Inferior parietal cortex (tissue), 1 donor: ENCODE results near the gene NPTX2.

Source experiments
- DNase-seq: peaks from one replicate; pipeline ENCODE4 v3.0.0-alpha.2; 2016; ENCODE audit errors: extremely low spot score

NPTX2 gene

DNA sequence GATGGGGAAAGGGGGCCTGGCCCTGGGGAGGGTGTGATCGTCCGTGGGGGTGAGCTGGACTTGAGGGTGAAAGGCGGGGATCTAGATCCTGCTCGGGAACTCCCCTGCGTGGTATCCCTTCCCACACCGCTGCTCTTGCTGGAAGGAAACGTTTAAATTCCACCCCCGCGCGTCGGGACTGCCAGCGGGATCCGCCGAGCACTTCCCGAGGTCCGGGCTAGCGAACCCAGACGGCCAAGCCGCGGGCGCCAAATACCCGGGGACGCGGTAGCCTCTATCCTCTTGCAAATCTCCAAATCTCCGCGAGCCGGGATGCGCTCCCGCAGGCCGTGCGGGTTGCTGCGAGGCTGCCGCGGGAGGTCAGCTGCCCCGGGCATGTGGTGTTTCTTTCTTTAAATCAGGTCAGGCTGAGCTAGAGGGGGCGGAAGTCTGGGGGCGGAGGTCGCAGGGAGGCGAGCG, 904 bp downstream of the NPTX2 start:
- no peak for DNase-seq

DNA sequence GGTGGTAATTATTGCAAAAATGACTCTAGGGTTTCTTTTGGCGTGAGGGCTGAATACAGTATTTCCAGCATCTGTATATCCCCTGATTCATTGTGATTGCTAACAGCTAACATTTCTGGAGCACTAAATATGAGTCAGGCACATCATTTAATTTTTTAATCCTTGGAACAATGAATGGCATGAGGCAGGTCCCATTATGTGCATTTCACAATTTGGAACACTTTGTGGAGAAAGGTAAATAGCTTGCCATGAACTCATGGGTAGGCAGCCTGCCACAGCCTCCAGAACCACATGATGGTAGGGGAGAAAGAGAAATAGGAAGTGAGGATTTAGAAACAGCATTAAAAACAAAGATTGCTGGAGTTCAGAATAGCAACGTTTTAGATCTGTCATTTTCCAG, 1.7 kb downstream of the NPTX2 start:
- DNase-seq = peak; percentile 9

DNA sequence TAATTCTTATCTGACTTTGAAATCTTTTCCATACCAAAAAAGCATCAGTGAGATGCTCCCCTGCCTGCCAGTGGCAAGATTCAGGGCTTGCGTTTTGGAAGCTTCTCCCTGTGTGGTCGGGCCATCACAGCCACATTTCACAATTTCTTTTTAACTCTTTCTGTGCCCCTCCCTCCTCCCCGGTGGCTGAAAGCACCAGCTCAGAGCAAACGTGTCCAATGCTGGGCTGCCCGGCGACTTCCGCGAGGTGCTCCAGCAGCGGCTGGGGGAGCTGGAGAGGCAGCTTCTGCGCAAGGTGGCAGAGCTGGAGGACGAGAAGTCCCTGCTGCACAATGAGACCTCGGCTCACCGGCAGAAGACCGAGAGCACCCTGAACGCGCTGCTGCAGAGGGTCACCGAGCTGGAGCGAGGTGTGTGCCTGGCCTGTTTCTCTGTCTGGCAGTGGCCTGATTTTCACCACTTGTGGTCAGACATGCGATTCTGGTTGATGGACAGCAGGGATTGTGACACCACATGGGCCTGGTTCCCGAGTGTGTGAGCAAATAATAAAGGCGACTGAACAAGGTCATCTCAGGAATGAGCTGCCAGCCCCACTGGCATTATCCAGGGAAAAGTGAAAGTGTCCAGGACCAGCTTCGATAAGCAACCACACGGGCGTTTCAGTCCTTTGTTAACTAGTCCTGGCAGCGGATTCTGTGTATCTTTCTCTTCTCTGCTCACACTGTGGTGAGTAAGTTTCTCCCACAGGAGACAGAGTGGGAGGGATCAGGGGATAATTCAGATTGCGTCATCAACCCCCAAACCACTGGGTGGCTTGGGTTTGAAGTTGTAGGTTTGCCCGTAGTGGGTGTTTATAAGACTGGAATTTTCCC, 2.6 kb downstream of the NPTX2 start:
- peak; percentile 59 for DNase-seq

DNA sequence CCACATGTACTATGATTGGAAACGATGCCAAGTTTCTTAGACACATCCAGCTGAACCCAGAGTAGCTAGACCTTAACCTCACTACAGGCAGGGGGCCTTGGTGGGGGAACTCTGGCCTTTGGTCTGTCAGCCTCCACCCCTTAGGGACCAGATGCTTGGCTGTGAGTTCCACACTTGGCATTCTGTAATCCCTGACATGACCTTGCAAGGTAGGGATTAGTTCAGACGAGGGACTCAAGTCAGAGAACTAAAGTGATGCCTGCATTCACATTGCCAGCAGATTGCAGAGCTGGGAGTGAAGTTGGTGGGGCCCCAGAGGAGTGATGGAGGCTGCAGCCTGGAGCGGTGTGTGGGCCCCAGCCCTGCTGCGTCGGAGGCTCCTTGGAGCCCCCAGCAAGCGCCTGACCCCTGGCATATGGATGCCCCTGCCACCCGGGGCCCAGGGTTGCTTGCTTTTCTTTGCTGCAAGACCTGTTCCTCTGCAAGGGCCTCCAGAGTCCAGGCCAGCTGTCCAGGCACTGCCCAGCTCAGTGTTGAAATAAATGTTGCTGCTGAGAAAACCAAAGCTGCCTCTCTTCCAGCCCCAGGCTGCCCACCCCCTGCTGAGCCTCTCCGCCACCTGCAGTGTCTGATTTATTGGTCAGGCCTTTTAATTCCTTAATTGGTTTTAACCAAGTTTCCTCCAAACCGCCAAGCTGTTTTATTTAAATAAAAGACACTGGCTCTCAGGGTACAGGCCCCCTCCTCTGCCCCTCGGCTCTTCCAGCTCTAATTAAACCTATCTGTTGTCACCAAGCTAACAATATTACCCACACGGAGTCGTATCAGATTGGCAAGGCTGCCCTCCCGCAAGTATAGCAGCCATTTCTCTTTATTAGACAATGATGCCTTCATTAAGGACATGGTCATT, 4.7 kb downstream of the NPTX2 start:
- no peak for DNase-seq

DNA sequence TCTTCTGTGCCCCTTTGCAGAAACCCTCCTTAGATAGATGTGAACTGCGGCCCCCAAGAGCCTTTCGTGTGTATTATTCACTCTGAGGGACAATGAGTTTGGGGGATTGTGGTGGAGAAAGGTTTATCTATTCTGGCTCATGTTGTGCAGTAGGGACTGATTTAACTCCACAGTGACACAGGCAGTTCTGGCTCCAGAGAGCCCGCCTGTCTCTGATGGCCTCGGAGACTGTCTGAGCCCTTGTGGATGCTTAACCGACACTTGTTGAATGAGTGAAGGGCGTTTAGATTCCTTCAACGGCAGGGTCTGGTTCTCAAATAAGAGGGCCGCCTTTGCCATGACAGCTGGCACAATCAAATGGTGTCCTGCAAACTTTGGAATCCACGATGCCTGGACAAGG, 5.8 kb downstream of the NPTX2 start:
- no peak for DNase-seq

DNA sequence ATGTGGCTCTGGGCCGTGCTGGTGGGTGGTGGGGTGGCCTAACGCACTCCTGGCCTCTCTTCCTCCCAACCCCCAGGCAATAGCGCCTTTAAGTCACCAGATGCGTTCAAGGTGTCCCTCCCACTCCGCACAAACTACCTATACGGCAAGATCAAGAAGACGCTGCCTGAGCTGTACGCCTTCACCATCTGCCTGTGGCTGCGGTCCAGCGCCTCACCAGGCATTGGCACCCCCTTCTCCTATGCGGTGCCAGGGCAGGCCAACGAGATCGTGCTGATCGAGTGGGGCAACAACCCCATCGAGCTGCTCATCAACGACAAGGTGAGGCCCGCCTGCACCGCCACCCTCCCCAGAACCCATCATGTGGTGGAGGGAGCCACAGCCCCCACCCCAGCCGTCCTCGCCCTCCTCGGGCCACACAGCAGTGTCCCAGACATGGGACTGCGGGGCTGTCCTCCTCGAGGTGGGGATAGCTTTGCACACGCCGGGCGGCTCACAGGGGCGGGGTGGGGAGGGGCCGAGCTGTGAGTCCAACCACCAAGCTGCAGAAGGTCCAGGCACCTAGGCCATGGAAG, 7.8 kb downstream of the NPTX2 start:
- DNase-seq = no peak

DNA sequence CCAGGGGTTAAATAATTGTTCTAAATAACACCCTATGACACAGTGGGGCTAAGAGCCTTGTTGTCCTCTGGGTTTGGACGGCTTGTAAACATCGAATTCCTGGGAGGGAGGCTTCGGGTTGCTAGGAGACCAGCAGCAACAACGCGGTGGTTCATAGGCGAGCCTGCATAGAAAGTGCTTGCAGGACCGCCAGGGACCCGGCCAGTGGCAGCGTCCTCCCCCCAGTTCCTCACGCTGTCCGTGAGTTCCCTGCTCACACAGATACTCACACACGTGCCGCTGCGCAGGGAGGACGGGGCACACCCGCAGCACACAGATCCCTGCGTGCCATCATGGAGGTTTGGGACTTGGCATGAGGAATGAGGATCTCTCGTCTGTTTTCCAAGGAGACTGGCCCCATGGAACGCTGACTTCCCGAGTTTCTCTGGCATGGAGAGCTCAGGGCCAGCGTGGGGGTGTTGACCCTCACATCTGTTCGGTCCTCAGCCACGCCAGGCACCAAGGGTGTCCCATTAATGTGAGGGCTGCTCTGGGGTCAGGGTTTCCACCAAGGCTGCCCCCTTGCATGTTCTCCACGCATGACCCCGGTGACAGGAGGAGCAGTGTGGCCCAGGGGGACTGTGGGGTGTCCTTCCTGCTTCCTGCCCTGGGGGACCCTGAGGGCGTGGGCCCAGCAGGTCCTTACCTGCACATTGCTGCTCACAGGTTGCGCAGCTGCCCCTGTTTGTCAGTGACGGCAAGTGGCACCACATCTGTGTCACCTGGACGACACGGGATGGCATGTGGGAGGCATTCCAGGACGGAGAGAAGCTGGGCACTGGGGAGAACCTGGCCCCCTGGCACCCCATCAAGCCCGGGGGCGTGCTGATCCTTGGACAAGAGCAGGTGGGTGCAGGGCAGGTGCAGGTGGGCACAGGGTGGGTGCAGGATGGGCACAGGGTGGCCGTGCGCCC, 9.7 kb downstream of the NPTX2 start:
- no peak for DNase-seq

DNA sequence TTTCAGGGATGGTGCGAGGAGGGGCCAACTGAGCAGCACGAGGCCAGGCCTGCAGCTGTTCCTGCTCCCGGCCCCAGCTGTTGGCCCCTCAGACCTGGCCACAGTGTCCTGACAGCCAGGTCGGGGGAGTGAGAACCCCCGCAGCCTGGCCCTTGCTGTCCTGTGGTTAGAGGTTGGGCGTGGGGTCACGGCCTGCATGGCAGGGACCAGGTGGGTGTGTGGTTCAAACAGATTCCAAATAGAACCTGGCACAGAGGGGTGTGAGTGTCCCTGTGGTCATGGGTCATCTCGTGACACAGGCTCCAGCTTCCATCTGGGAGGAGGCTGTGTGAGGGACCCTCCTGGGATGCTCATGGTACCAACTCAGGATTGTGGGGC, 10.3 kb downstream of the NPTX2 start:
- no peak for DNase-seq

DNA sequence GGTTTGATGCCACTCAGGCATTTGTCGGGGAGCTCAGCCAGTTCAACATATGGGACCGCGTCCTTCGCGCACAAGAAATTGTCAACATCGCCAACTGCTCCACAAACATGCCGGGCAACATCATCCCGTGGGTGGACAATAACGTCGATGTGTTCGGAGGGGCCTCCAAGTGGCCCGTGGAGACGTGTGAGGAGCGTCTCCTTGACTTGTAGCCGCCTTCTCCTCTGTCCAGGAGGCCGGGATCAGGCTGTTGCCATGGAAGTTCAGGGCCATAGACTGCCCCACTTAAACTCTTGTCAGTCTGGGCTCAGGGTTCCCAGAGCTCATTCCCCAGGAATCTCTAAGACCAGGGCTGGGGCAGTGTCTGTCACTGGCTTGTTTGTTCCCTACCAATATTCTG, 11.3 kb downstream of the NPTX2 start:
- no peak for DNase-seq

DNA sequence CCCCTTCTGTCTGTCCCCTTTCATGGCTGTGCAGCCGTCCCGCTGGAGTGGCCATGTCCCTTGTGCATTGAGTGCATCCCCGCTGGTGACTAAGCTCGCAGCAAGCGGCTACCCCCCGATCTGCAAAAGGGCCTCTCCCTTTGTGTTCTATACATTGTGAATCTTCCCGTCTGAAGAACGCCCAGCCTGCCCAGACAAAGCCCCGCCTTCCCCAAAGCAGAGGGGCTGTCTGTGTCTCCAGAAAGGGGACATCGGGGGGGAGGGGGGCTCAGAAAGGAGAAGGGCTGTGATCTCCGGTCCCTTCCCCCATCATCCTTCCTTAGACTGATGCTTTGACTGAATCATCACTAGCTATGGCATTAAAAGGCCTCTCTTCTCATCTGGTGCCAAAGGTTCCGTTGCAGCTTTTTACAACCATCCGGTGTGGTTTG, 11.9 kb downstream of the NPTX2 start:
- no peak for DNase-seq

DNA sequence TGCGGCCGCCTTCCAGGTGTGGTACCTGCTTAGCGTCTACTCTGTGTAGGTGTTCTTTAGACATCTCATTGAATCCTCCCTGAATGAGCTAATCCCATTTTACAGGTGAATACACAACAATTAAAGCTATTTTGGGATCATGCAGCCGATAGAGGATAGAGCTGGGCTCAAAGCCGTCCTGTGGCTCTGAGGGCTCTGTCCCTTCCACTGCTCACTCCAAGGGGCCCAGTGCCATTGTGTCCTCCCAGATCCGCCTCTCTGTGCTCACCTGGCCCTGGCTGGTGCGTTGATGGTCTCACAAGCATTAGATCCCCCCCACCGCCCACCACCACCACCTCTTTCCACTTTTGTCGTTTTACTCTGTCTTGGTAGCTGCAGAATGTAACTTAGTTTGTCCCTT, 13.1 kb downstream of the NPTX2 start:
- DNase-seq = no peak

DNA sequence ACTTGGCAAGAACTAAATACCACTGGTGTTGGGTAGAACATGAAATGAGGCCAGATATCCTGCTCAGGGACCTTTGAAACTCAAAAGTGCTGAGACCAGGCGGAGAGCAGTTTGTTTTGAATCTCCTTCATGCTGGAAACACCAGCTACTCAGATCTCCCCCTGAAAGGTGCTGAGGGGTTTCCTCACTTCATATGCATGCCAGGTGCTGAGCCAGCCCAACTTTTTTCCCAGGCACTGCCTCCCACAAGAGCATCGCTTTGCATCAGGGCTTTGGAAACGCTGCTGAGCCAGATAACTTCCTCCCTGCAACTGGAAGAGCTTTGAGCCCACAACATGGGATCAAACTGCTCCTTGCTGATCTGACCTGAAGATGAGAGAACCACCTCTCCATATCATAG, 13.7 kb downstream of the NPTX2 start:
- no peak for DNase-seq

DNA sequence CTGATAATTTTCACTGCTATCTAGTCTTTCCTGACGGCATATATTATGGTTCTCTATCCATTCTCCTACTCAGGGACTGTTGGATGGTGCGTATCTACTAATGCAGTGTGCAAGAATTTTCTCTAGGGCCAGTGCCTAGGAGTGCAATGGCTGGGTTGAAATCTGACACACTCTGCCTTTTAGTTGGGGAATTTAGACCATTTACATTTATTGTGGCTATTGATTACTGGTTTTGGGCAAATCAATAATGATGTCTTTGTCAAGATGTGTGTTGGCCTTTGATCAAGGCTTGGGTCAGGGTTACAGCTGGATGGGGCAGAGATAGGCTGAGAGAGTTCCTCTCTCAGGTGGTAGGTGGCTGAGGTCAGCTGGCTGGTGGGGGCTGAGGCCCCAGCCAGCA, 21.8 kb downstream of the NPTX2 start:
- no peak for DNase-seq

DNA sequence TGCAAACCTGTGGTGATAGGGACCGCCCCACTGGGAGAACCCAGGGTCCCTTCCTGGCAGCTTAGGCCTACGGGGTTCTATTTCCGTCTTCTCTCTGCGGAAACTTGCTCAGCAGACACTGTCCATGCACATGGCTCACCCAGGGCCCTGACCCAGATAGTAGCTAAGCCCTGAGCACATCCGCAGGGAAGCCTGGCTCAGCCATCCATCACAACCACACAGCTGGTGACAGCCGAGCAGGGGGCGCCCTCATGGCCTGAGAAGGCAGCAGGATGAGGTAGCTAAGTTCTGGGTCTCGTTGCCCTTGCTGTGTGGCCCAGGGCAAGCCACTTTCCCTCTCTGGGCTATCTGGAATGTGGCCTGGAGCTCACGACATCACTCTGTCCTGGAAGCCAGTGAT, 23.3 kb downstream of the NPTX2 start:
- DNase-seq = no peak

DNA sequence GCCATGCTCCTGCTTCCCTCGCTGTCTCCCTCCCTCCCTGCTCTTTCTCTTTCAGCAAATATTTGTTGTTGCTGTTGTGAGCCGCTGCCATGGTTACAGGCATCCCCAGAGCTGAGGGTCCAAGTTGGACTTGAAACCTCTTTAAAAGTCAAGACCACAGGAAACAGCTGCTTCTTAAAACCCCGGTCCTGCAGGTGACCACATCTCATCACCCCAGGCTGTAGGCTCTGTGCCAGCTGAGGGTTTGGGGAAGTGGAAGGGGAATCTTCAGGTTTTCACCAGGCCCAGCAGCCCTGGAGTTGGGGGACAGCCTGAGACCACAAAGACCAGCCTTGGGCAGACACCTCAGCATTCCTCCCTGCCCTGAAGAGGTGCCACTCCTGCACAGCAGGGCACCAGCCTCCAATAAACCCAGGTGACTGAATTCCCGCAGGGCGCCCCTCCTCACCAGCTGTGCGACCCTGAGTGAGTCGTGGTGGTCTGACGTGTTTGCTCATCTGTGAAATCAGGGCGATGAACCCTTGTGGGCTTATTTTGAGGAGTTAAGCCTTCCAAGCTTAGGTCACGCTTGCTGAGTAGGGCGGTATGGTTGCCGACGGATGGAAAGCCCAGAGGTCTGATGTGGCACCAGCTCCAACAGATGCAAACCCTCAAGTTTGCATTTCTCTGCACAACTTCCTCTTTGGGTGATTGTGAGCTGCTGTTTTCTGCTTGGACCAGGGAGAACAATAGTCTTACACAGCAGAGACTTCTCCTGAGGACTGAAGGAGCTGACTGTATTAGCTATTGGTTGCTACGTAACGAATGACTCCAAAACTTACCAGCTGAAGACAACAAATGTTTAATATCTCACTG, 24.8 kb downstream of the NPTX2 start:
- no peak for DNase-seq

DNA sequence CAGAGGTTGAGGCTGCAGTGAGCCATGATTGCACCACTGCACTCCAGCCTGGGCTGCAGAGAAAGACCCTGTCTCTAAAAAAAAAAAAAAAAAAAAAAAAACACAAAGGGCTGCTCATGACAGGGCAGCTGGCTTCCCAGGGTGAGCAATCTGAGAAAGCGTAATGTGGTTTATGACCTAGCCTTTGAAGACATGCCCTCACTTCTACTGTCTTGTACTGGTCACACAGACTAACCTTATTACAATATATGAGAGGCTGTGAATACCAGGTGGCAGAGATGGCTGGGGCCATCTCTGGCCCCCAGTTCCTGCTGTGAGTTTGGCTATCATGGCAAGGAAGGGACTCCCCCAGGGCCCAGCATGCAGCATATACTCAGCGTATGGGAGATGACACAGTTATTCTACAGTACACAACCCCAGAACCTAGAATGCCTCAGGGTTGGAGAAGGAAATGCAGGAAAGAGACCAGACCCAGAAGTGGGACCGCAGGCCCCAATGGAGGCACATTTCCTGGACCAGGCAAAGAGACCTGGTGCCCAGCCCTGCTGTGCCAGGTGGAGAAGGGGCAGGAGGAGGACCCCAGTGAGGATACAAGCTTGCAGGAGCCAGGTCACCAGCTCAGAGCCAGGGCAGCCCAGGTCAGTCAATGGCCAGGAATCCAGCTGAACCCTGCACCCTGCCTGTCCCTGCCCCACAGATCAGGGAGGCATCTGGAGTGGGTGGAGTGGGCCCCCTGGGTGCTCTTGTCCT, 26.3 kb downstream of the NPTX2 start:
- no peak for DNase-seq

DNA sequence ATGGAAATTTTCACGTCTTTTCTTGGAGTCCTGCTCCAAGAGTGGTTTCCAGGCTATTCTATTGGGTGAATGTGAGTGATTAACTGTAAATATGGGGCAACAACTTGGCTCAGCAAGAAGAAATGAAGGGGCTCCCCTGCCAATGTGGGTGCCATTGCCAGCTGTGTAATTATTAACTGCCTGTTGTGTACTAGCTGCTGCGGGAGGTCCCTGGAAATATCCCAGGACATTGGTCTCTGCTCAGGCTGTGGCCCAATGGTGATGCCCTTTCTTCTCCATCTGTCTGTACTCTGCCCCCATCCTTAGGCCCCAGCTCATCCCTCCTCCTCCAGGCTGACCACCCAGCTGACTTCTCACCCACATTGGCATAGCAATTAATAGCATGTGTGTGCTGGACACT, 29.4 kb downstream of the NPTX2 start:
- DNase-seq = no peak

DNA sequence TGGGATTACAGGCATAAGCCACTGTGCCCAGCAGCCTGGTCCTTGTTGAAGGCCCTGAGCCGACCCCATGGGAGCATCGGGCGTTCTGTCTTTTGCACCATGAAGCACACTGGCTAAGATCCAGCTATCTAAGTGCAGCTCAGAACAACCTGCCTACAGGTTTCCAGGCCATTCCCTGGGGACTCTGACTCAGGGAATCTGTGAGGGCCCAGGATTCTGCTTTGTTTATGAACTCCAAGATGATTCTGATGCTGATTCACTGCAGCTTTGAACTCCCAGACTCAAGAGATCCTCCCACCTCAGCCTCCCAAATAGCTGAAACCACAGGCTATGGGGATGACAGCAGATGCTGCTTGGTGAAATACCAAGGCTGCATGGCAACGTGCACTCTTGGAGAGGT, 30.2 kb downstream of the NPTX2 start:
- no peak for DNase-seq

DNA sequence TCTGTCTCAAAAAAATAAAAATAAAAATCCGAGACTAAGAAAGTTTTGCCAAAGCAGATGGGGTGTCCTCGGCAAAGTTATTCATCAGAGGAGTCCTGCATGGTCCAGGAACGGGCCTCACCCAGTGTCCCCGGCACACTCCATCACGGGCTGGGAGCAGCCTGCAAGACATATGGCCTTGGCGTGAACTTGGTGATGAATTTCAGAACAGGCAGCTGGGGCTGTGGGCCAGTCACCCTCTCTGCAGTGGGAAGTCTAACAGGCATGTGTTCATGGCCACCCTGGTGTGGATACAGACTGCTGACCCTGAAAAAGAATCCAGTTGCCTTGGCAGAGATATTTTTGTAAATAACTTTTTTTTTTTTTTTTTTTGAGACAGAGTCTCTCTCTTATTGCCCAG, 34.7 kb downstream of the NPTX2 start:
- DNase-seq = no peak
